IMR-90 (cell line): ENCODE measurements around the gene STX16.

Experiments used
- BHLHE40 ChIP-seq: fragments of 150-350 bp; IDR thresholded peaks from 2 replicates; pipeline ENCODE4 v1.6.1; 2016; ENCODE audit warnings: mild to moderate bottlenecking, low read depth, low read length
- CEBPB ChIP-seq: IDR thresholded peaks from 2 replicates; pipeline ENCODE4 v1.6.1; 2012; ENCODE audit warnings: low read depth, low read length, improper control_type of control experiment
- CTCF ChIP-seq: conservative IDR thresholded peaks from 2 replicates; pipeline ENCODE4 v1.5.1; 2012; ENCODE audit warnings: mild to moderate bottlenecking, low read depth, low read length, improper control_type of control experiment
- FOS ChIP-seq: fragments of 150-350 bp; IDR thresholded peaks from 2 replicates; pipeline ENCODE4 v1.6.1; 2016; ENCODE audit warnings: low read depth, low read length
- MAZ ChIP-seq: IDR thresholded peaks from 2 replicates; pipeline ENCODE4 v1.6.1; 2012; ENCODE audit warnings: low read depth, mild to moderate bottlenecking, low read length, improper control_type of control experiment, moderate library complexity, borderline replicate concordance
- MXI1 ChIP-seq: IDR thresholded peaks from 2 replicates; pipeline ENCODE4 v1.6.1; 2012; ENCODE audit warnings: low read depth, mild to moderate bottlenecking, low read length, moderate library complexity, borderline replicate concordance
- POLR2A ChIP-seq: IDR thresholded peaks from 2 replicates; pipeline ENCODE4 v1.6.1; 2012; ENCODE audit warnings: mild to moderate bottlenecking, low read depth, low read length
- RAD21 ChIP-seq: IDR thresholded peaks from 2 replicates; pipeline ENCODE4 v1.6.1; 2012; ENCODE audit warnings: low read length, improper control_type of control experiment
- RCOR1 ChIP-seq: IDR thresholded peaks from 2 replicates; pipeline ENCODE4 v1.6.1; 2012; ENCODE audit warnings: mild to moderate bottlenecking, low read length, improper control_type of control experiment; ENCODE audit not compliant: insufficient replicate concordance
- SMC3 ChIP-seq: fragments of 150-350 bp; IDR thresholded peaks from 2 replicates; pipeline ENCODE4 v1.6.1; 2016; ENCODE audit warnings: low read depth, mild to moderate bottlenecking, antibody characterized with exemption, low read length, moderate library complexity
- TF ChIP-seq, protein P1 (sequence below): fragments of 150-350 bp; IDR thresholded peaks from 2 replicates; pipeline ENCODE4 v1.6.1; 2017; ENCODE audit warnings: mild to moderate bottlenecking, antibody characterized with exemption, low read length, low read depth

- TF ChIP-seq CTCF (no peak), MXI1 (peak; percentile 44; the same call in 1 of the 2 replicates), CEBPB (no peak), SMC3 (no peak), BHLHE40 (no peak), FOS (no peak), MAZ (no peak), RCOR1 (no peak), POLR2A (no peak), RAD21 (no peak)
- TF ChIP-seq, protein P1, sequence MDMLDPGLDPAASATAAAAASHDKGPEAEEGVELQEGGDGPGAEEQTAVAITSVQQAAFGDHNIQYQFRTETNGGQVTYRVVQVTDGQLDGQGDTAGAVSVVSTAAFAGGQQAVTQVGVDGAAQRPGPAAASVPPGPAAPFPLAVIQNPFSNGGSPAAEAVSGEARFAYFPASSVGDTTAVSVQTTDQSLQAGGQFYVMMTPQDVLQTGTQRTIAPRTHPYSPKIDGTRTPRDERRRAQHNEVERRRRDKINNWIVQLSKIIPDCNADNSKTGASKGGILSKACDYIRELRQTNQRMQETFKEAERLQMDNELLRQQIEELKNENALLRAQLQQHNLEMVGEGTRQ: no peak
Measured at GRCh38 chr20:58690396-58691135, 39.5 kb downstream of the STX16 start.
